ENCODE measurements around the gene MYL10. TPM values are rescaled to one million over a fixed set of nuclear protein-coding genes. Genes with fewer than 3 reads are reported as not detected.

MYL10 gene
- polyA plus RNA-seq, 1 donor from 2014 or later: not detected

GRCh38 chr7:101677797-101678479, 48.8 kb upstream of the MYL10 start:
- Histone ChIP-seq H3K9me2 (ENCODE audit: insufficient read depth, low read length) (no peaks in the 10 kb centered on the region), H3K27ac (ENCODE audit: low read length) (no peak overlapping the region), H3K4me3 (ENCODE audit: low read length) (no peak overlapping the region), H2AFZ (ENCODE audit: low read depth, low read length) (no peak overlapping the region), H3K9ac (ENCODE audit: low read length) (no peak overlapping the region), H3K9me3 (ENCODE audit: low read length) (no peaks in the 10 kb centered on the region), H4K20me1 (ENCODE audit: insufficient read depth) (no peaks in the 10 kb centered on the region), H3K36me3 (ENCODE audit: insufficient read depth, low read length) (no peaks in the 10 kb centered on the region), H3K27me3 (ENCODE audit: insufficient read depth, low read depth, low read length) (no peaks in the 10 kb centered on the region), H3K79me2 (replicated peaks; ENCODE audit: insufficient read depth, low read length) (no peaks in the 10 kb centered on the region), H3K4me2 (ENCODE audit: low read length) (no peak overlapping the region), H3F3A (ENCODE audit: insufficient read depth, low read length, poor library complexity, severe bottlenecking) (no peaks in the 10 kb centered on the region)
- TF ChIP-seq EZH2 (IDR thresholded peaks at IDR 0.05; ENCODE audit: borderline replicate concordance, insufficient read depth, low read length, poor library complexity, severe bottlenecking) (no peak), SMC3 (conservative IDR thresholded peaks at IDR 0.05; ENCODE audit: poor library complexity) (no peak), CTCF (IDR thresholded peaks at IDR 0.05; ENCODE audit: poor library complexity, severe bottlenecking) (no peak), REST (IDR thresholded peaks at IDR 0.05; ENCODE audit: borderline replicate concordance) (no peak), POLR2AphosphoS5 (IDR thresholded peaks at IDR 0.05) (no peak), MXI1 (conservative IDR thresholded peaks at IDR 0.05; ENCODE audit: poor library complexity, severe bottlenecking) (no peak), EP300 (conservative IDR thresholded peaks at IDR 0.05; ENCODE audit: poor library complexity, severe bottlenecking) (no peak), TAF1 (IDR thresholded peaks at IDR 0.05; ENCODE audit: low read depth) (no peak), RAD21 (conservative IDR thresholded peaks at IDR 0.05) (no peak)

GRCh38 chr7:101677391-101677790, 48.3 kb upstream of the MYL10 start:
- H3K4me3 ChIP-seq (ENCODE audit: low read length): no peak overlapping the region
- no peaks in the 10 kb centered on the region for H3K36me3 ChIP-seq (ENCODE audit: insufficient read depth, low read length)
- H3K27me3 ChIP-seq (ENCODE audit: insufficient read depth, low read depth, low read length): no peaks in the 10 kb centered on the region
- H3K4me2 ChIP-seq (ENCODE audit: low read length): no peak overlapping the region
- TF ChIP-seq CTCF (IDR thresholded peaks at IDR 0.05; ENCODE audit: poor library complexity, severe bottlenecking) (no peak), SMC3 (conservative IDR thresholded peaks at IDR 0.05; ENCODE audit: poor library complexity) (no peak), TAF1 (IDR thresholded peaks at IDR 0.05; ENCODE audit: low read depth) (no peak), EZH2 (IDR thresholded peaks at IDR 0.05; ENCODE audit: borderline replicate concordance, insufficient read depth, low read length, poor library complexity, severe bottlenecking) (no peak), EP300 (conservative IDR thresholded peaks at IDR 0.05; ENCODE audit: poor library complexity, severe bottlenecking) (no peak), RAD21 (conservative IDR thresholded peaks at IDR 0.05) (no peak), MXI1 (conservative IDR thresholded peaks at IDR 0.05; ENCODE audit: poor library complexity, severe bottlenecking) (no peak), REST (IDR thresholded peaks at IDR 0.05; ENCODE audit: borderline replicate concordance) (no peak), POLR2AphosphoS5 (IDR thresholded peaks at IDR 0.05) (no peak)
- no peaks in the 10 kb centered on the region for H3K9me3 ChIP-seq (ENCODE audit: low read length)
- no peaks in the 10 kb centered on the region for H4K20me1 ChIP-seq (ENCODE audit: insufficient read depth)
- no peak overlapping the region for H3K27ac ChIP-seq (ENCODE audit: low read length)
- no peaks in the 10 kb centered on the region for H3F3A ChIP-seq (ENCODE audit: insufficient read depth, low read length, poor library complexity, severe bottlenecking)
- no peak overlapping the region for H2AFZ ChIP-seq (ENCODE audit: low read depth, low read length)
- no peaks in the 10 kb centered on the region for H3K9me2 ChIP-seq (ENCODE audit: insufficient read depth, low read length)
- no peak overlapping the region for H3K9ac ChIP-seq (ENCODE audit: low read length)
- H3K79me2 ChIP-seq (replicated peaks; ENCODE audit: insufficient read depth, low read length): no peaks in the 10 kb centered on the region

Measured in neural cell (in vitro differentiated cells).